ENCODE data around the gene BIRC3.

BIRC3 gene

GRCh38 chr11:102377891-102378290 lies 60.6 kb downstream of the BIRC3 start:
- Histone ChIP-seq H4K91ac (ENCODE audit: low read depth, low read length, poor library complexity) (no peak overlapping the region), H3K9ac (ENCODE audit: low read depth, low read length, poor library complexity) (no peak overlapping the region), H2AK5ac (ENCODE audit: low read depth, low read length) (no peak overlapping the region), H3K27me3 (ENCODE audit: control insufficient read depth in 3 of 3, insufficient read depth in 3 of 3, low read depth in 1 of 3, low read length in 3 of 3) (no peaks in the 10 kb centered on the region), H3K4me1 (ENCODE audit: control insufficient read depth in 2 of 2, insufficient read depth in 1 of 2, low read depth in 1 of 2, low read length in 2 of 2) (peaks cover 0 to 4% of the 10 kb centered on the region in 2 donors), H3K4me2 (ENCODE audit: insufficient read depth, low read length, poor library complexity, severe bottlenecking) (no peak overlapping the region), H2BK120ac (ENCODE audit: low read depth, low read length) (no peak overlapping the region), H3K4me3 (ENCODE audit: low read length in 2 of 2) (no peak overlapping the region), H3K23ac (ENCODE audit: low read depth, low read length, poor library complexity) (no peak overlapping the region), H3K14ac (ENCODE audit: low read length) (no peak overlapping the region), H3K36me3 (replicated peaks in 1 of 2; ENCODE audit: control insufficient read depth in 2 of 2, insufficient read depth in 2 of 2, low read length in 2 of 2) (peaks cover 5 to 72% of the 10 kb centered on the region in 2 donors), H3K79me1 (ENCODE audit: low read depth, low read length) (peaks cover 3% of the 10 kb centered on the region), H2AFZ (ENCODE audit: low read length) (no peak overlapping the region), H2BK15ac (ENCODE audit: low read length) (no peak overlapping the region), H3K4ac (ENCODE audit: low read length) (no peak overlapping the region), H2BK5ac (ENCODE audit: low read length) (no peak overlapping the region), H2BK12ac (ENCODE audit: low read length) (no peak overlapping the region), H3K18ac (ENCODE audit: low read length) (no peak overlapping the region), H3K9me3 (replicated peaks in 1 of 2; ENCODE audit: control insufficient read depth in 2 of 2, insufficient read depth in 1 of 2, low read depth in 1 of 2, low read length in 2 of 2) (no peaks in the 10 kb centered on the region), H3K27ac (replicated peaks; ENCODE audit: low read length) (no peak overlapping the region), H4K8ac (ENCODE audit: low read depth, low read length) (no peak overlapping the region)
- no CpG with 5 or more reads among the region's 2 CpGs for WGBS, 2 donors (ENCODE audit: extremely low coverage in 2 of 2, insufficient read length in 2 of 2, insufficient replicate concordance in 1 of 2)
- no peak for DNase-seq (ENCODE audit: low spot score)

GRCh38 chr11:102378818-102379217 lies 61.5 kb downstream of the BIRC3 start:
- Histone ChIP-seq H2BK12ac (ENCODE audit: low read length) (no peak overlapping the region), H4K8ac (ENCODE audit: low read depth, low read length) (no peak overlapping the region), H3K36me3 (replicated peaks in 1 of 2; ENCODE audit: control insufficient read depth in 2 of 2, insufficient read depth in 2 of 2, low read length in 2 of 2) (peaks cover 5 to 74% of the 10 kb centered on the region in 2 donors), H3K18ac (ENCODE audit: low read length) (no peak overlapping the region), H4K91ac (ENCODE audit: low read depth, low read length, poor library complexity) (no peak overlapping the region), H2BK5ac (ENCODE audit: low read length) (no peak overlapping the region), H3K9me3 (replicated peaks in 1 of 2; ENCODE audit: control insufficient read depth in 2 of 2, insufficient read depth in 1 of 2, low read depth in 1 of 2, low read length in 2 of 2) (no peaks in the 10 kb centered on the region), H3K27me3 (ENCODE audit: control insufficient read depth in 3 of 3, insufficient read depth in 3 of 3, low read depth in 1 of 3, low read length in 3 of 3) (no peaks in the 10 kb centered on the region), H3K4ac (ENCODE audit: low read length) (no peak overlapping the region), H3K4me3 (ENCODE audit: low read length in 2 of 2) (no peak overlapping the region), H2BK15ac (ENCODE audit: low read length) (no peak overlapping the region), H2BK120ac (ENCODE audit: low read depth, low read length) (no peak overlapping the region), H3K79me1 (ENCODE audit: low read depth, low read length) (peaks cover 3% of the 10 kb centered on the region), H3K23ac (ENCODE audit: low read depth, low read length, poor library complexity) (no peak overlapping the region), H2AK5ac (ENCODE audit: low read depth, low read length) (no peak overlapping the region), H3K4me1 (ENCODE audit: control insufficient read depth in 2 of 2, insufficient read depth in 1 of 2, low read depth in 1 of 2, low read length in 2 of 2) (peaks cover 0 to 4% of the 10 kb centered on the region in 2 donors), H3K14ac (ENCODE audit: low read length) (no peak overlapping the region), H2AFZ (ENCODE audit: low read length) (no peak overlapping the region), H3K4me2 (ENCODE audit: insufficient read depth, low read length, poor library complexity, severe bottlenecking) (no peak overlapping the region), H3K27ac (replicated peaks; ENCODE audit: low read length) (no peak overlapping the region), H3K9ac (ENCODE audit: low read depth, low read length, poor library complexity) (no peak overlapping the region)
- no peak for DNase-seq (ENCODE audit: low spot score)

- WGBS, 2 donors (ENCODE audit: extremely low coverage in 2 of 2, insufficient read length in 2 of 2, insufficient replicate concordance in 1 of 2): no CpG with 5 or more reads among the region's 3 CpGs
Observed at GRCh38 chr11:102382384-102382783, 65.1 kb downstream of the BIRC3 start.

GRCh38 chr11:102383839-102384238 lies 66.6 kb downstream of the BIRC3 start:
- Histone ChIP-seq H4K91ac (ENCODE audit: low read depth, low read length, poor library complexity) (no peak overlapping the region), H3K4me2 (ENCODE audit: insufficient read depth, low read length, poor library complexity, severe bottlenecking) (no peak overlapping the region), H3K4me3 (ENCODE audit: low read length in 2 of 2) (no peak overlapping the region), H2AK5ac (ENCODE audit: low read depth, low read length) (no peak overlapping the region), H2BK5ac (ENCODE audit: low read length) (no peak overlapping the region), H3K27ac (replicated peaks; ENCODE audit: low read length) (no peak overlapping the region), H3K9ac (ENCODE audit: low read depth, low read length, poor library complexity) (no peak overlapping the region), H4K8ac (ENCODE audit: low read depth, low read length) (no peak overlapping the region), H3K23ac (ENCODE audit: low read depth, low read length, poor library complexity) (no peak overlapping the region), H3K4me1 (ENCODE audit: control insufficient read depth in 2 of 2, insufficient read depth in 1 of 2, low read depth in 1 of 2, low read length in 2 of 2) (peaks cover 0 to 6% of the 10 kb centered on the region in 2 donors), H3K4ac (ENCODE audit: low read length) (no peak overlapping the region), H2BK15ac (ENCODE audit: low read length) (no peak overlapping the region), H2BK12ac (ENCODE audit: low read length) (no peak overlapping the region), H3K18ac (ENCODE audit: low read length) (no peak overlapping the region), H2BK120ac (ENCODE audit: low read depth, low read length) (no peak overlapping the region), H3K9me3 (replicated peaks in 1 of 2; ENCODE audit: control insufficient read depth in 2 of 2, insufficient read depth in 1 of 2, low read depth in 1 of 2, low read length in 2 of 2) (no peaks in the 10 kb centered on the region), H3K27me3 (ENCODE audit: control insufficient read depth in 3 of 3, insufficient read depth in 3 of 3, low read depth in 1 of 3, low read length in 3 of 3) (no peaks in the 10 kb centered on the region), H3K36me3 (replicated peaks in 1 of 2; ENCODE audit: control insufficient read depth in 2 of 2, insufficient read depth in 2 of 2, low read length in 2 of 2) (peaks cover 3 to 82% of the 10 kb centered on the region in 2 donors), H3K14ac (ENCODE audit: low read length) (no peak overlapping the region), H3K79me1 (ENCODE audit: low read depth, low read length) (no peaks in the 10 kb centered on the region), H2AFZ (ENCODE audit: low read length) (no peak overlapping the region)
- no CpG with 5 or more reads among the region's 3 CpGs for WGBS, 2 donors (ENCODE audit: extremely low coverage in 2 of 2, insufficient read length in 2 of 2, insufficient replicate concordance in 1 of 2)
- DNase-seq (ENCODE audit: low spot score): no peak

More at GRCh38 chr11:102382384-102382783, 65.1 kb downstream of the BIRC3 start:
- Histone ChIP-seq H3K79me1 (ENCODE audit: low read depth, low read length) (no peaks in the 10 kb centered on the region), H3K27me3 (ENCODE audit: control insufficient read depth in 3 of 3, insufficient read depth in 3 of 3, low read depth in 1 of 3, low read length in 3 of 3) (no peaks in the 10 kb centered on the region), H3K4me1 (ENCODE audit: control insufficient read depth in 2 of 2, insufficient read depth in 1 of 2, low read depth in 1 of 2, low read length in 2 of 2) (peaks cover 0 to 6% of the 10 kb centered on the region in 2 donors), H3K36me3 (replicated peaks in 1 of 2; ENCODE audit: control insufficient read depth in 2 of 2, insufficient read depth in 2 of 2, low read length in 2 of 2) (peaks cover 3 to 84% of the 10 kb centered on the region in 2 donors), H2BK12ac (ENCODE audit: low read length) (no peak overlapping the region), H3K9ac (ENCODE audit: low read depth, low read length, poor library complexity) (no peak overlapping the region), H4K91ac (ENCODE audit: low read depth, low read length, poor library complexity) (no peak overlapping the region), H4K8ac (ENCODE audit: low read depth, low read length) (no peak overlapping the region), H2BK120ac (ENCODE audit: low read depth, low read length) (no peak overlapping the region), H3K4ac (ENCODE audit: low read length) (no peak overlapping the region), H3K4me2 (ENCODE audit: insufficient read depth, low read length, poor library complexity, severe bottlenecking) (no peak overlapping the region), H2BK15ac (ENCODE audit: low read length) (no peak overlapping the region), H3K18ac (ENCODE audit: low read length) (no peak overlapping the region), H3K27ac (replicated peaks; ENCODE audit: low read length) (no peak overlapping the region), H3K23ac (ENCODE audit: low read depth, low read length, poor library complexity) (no peak overlapping the region), H2AFZ (ENCODE audit: low read length) (no peak overlapping the region), H3K4me3 (ENCODE audit: low read length in 2 of 2) (no peak overlapping the region), H3K9me3 (replicated peaks in 1 of 2; ENCODE audit: control insufficient read depth in 2 of 2, insufficient read depth in 1 of 2, low read depth in 1 of 2, low read length in 2 of 2) (no peaks in the 10 kb centered on the region), H2BK5ac (ENCODE audit: low read length) (no peak overlapping the region), H3K14ac (ENCODE audit: low read length) (no peak overlapping the region), H2AK5ac (ENCODE audit: low read depth, low read length) (no peak overlapping the region)
- no peak for DNase-seq (ENCODE audit: low spot score)
